ELR (cell line): ENCODE measurements around the gene PKD1.
"Not testable (repeated sequence)": the region's sequence is repeated elsewhere in the genome, so short reads cannot be mapped to it uniquely, and the experiment has no call there.

Source experiments
- DNase-seq: peaks from one replicate; pipeline ENCODE4 v3.0.0-alpha.2; 2015; ENCODE audit warnings: low read depth

The PKD1 gene

DNA sequence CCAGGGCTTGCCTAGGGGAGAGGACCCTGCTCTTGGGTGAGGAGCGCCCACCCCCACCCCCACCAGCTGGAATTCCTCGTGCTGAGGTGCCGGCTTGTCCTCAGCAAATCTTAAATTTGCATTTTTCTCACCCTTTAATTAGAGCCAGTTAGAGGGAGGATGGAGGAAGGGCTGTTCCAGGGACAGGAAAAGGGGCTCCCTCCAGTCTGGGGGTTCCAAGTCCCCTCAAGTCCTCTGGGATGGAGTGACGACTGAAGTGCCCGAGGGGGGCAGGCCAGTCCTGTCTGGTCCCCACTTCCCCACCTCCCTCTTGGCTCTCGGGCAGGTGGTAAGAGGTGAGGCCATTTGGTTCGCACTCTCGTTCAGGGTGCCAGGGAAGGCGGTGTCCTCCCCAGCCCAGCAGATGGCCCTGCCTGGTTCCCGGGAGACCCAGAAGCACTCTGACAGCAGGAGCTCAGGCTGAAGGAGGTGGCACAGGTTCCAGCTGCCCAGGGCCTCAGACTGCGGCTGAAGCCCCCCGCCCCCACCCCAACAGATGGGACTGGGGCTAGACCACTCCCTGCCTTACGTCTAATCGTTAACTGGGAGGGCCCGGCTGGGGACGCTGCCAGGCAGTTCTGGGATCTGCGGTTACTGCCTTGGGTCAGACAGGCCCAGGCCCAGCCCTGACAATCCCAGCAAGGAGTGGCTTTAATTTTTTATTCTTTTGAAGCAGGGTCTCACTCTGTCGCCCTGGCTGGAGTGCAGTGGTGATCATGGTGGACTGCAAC lies 14.9 kb upstream of the PKD1 start:
- DNase-seq = peak; percentile 72

DNA sequence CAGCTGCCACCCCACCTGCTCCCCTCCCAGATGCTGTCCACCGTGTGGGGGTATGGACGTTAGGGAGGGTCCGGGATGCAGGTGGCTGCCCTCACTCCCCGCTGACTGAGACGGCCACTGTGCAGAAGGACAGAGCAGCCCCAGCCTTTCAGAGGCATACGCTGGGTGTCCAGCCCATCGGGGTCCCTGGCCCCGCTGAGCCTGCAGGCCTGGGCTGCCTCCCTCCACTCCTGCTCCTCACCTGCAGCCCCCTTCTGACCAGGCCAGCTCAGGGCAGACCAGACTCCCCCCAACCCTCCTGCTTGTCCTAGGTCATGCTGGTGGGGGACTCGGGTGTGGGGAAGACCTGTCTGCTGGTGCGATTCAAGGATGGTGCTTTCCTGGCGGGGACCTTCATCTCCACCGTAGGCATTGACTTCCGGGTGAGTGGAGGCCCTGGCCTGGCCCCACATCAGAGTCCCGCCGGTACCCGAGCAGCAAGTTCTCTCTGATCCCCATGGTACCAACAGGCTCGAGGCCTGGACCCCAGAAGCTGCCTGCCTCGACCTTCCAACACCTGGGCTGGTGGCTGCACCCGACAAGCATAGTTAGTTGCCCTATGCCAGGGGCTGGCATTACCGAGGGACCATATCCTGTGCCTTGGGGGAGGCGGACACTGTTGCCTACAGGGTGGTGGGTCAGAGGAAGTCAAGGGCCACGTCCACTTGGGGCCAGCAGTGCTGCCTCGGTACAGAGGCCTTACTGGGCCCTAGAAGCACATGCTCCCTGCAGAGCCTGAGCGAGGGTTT lies 14.1 kb upstream of the PKD1 start:
- peak; percentile 61 for DNase-seq

DNA sequence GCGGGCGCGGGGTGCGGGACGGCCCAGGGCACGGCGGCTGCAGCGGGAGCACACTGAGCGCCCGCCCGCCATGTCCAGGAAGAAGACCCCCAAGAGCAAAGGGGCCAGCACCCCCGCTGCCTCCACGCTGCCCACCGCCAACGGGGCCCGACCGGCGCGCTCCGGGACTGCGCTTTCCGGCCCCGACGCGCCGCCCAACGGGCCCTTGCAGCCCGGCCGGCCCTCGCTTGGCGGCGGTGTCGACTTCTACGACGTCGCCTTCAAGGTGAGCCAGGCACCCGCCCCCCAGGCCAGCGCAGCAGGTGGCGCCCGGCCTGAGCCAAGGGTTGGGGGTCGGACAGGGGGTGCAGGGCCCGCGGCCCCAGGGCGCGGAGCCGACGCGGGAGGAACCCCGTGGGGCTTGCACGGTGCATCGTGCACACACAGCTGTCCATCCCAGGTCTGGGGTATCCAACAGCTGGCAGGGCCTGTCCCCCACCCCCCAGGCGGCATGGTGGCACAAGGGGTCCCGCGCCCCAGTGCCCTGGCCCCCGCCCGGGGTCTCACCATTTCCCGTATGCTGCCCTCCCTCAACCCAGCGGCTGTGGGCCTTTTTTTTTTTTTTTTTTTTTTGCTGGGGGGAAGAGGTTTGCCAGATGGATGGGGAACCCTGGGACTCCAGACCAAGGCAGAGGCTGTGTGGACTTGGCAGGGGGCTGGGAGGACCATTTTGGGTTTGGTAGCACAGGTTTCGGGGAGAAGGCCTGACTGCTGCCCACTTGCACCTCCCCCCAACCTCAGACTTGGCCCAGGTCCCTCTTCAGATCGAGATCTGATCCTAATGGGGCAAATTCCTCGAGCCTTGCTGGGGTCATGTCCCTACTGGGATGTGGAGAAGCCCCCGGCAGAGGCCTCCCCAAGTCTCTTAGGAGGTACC lies 13.3 kb upstream of the PKD1 start:
- peak; percentile 59 for DNase-seq

DNA sequence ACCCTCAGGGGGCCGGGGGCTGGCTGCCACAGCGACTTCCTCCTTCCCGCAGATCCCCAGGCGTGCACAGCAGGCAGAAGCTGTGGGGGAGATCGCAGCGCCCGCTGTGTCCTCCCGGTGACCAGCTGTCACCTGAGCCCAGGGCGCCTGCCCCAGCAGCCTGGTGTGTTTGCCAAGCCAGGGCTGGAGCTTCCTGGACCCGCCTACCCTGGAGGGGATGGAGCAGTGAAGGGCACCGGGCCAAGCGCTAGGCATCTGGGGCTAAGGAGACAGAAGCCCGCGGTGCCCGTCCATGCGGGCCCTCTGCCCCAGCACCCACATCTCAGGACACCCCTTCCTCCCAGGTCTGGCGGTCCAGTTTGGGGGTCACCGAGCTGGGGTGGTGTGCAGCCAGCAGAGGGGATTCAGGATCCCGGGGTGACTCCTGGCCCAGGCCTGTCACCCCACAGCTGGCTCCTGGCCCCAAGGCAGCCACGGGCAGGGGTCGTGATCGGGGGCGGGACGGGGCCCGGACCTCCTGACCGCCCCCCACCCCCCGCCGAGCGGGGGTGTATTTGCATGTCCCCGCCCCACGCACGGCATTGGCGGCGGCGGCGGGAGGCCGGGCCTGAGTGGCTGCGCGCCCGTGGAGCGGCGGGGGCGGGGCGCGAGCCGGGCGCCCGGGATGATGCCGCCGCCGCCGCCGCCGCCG lies 12.4 kb upstream of the PKD1 start, which contains the start of gene RAB26:
RAB26 (plus strand) TSS at position 645 of the 691 bp plus-strand sequence. CDS start 159 bp downstream, outside the sequence.
- peak; percentile 64 for DNase-seq

DNA sequence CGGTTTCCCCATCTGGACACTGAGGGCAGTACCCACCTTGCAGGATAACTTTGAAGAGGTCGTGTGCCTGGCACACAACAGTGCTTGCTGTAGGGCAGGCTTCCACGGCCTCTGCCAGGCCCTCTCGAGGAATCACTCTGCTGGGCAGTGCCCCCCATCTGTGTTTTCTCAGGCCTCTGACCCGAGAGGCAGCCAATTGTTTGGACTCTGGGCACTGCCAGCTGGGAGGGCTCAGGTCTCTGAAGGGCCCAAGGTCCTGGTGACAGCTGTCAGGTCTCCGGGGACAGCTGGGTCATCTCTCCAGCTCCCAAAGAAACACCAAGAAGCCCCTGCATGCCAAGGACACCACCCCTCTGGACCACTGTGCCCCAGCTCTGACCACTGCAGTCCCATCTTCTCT lies 11.7 kb upstream of the PKD1 start:
- no peak for DNase-seq

DNA sequence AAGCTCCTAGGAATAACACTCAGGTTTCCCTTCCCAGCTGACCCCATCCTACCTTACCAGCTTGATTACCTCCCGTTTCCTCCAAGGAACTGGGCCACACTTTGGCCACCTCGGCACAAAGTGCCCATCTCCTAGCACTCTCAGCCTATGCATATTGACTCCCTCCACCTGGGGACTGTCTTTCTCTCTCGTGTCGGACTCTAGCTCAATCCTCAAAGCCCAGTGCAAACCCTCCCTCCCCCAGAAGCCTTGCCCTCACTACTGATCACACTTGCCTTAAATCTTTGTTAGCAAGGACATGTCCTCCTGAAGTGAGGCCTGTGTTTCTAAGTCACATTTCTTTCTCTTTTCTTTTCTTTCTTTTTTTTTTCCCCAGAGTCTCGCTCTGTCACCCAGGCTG lies 10.1 kb upstream of the PKD1 start:
- no peak for DNase-seq

DNA sequence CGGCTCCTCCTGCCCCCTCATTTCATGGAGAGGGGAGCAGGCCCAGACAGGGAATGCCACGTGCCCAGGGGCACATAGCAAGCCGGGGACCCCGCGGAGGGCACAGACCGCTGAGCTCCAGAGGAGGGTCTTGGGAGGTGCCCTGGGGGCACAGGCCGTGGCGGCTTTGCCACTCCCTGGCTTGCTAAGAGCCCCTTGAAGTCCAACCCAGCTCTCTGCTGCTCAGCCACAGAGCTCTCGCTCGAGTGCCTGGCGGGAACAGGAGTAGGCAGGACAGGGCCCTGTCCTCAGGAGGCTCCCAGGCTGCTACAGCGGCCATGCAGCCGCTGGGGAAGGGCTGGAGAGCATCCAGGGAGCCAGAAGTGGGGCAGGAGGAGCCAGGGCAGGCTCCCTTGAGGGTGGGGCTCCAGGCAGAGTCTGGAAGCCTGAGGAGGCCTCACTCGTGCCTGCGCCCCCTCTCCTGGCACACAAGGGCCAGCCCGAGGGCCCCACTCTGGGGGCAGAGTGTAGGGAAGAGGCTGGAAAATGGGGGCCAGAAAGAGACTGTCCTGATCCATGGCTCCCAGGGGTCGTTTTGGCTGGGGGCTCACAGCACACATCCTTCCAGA lies 8.3 kb upstream of the PKD1 start:
- no peak for DNase-seq

DNA sequence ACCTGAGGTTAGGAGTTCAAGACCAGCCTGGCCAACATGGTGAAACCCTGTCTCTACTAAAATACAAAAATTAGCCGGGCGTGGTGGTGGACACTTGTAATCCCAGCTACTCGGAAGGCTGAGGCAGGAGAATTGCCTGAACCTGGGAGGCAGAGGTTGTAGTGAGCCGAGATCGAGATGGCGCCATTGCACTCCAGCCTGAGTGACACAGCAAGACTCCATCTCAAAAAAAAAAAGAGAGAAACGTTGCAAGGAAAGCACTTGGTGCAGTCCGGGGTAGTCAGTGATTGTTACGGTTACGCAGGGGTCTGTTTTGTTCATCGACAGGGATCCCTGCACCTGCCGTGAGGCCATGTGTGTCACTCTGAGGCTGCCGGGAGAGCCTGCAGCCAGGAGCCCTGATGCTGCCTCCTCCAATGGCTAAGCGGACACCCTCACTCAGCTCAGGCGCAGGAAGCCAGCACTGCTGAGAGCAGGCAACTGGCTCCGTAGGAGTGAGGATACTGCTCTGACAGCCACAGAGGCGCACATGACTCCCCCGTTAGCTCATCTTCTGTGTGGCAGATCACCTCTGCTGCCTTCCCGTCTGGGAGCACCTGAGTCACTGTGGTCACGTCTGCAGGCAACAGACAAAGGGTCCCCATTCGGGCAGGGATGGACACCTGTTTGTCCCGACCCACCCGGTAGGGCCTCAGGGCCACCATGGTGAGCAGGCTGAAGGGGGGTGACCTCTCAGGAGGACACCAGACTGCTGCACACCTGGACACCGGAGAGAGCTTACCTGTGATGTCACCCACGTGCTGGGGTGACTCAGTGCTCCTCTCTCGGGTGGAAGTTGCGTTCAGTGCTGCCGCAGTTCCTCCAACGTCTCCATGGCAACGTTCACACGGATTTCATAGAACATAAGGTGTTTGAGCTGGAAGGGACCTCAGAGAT lies 7.5 kb upstream of the PKD1 start:
- DNase-seq = no peak

DNA sequence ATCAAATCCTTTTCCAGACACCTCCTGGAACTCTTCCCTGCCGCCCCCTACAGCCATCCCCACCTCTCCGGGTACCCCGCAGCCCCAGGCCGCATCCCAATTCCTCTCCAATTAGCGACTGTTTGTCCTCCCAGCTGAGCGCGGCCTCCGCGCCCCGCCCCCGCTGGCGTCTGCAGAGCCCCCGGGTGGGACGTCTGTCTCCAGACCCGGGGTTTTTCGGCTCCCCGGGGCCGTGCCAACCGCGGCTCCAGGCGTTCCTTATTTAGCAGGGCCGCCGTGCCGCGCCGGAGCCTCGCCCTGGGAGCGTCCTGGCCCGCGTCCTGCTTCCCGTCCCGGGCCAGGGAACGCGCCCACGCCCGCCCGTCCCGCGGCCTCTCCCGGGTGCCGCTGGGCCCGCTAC lies 627 bp downstream of the PKD1 start:
- not testable (repeated sequence) for DNase-seq

DNA sequence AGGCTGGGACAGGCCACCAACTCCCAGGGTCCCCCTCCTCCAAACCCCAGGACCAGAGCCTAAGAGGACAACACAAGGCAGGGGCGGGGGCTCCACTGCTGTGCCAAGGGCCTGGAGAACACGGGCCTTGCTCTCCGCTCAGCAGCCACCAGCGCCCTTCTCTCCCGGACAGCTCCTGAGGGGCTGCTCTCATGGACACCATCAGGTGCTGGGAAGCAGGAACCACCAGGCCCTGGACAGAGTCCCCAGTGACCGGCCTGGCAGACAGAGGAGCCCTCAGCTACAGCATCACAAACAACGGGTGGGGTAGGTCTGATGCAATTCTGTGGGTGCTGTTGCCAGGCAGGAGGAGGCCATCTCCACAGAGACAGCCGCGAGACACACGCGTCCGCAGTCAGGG lies 1.9 kb downstream of the PKD1 start:
- DNase-seq = not testable (repeated sequence)

DNA sequence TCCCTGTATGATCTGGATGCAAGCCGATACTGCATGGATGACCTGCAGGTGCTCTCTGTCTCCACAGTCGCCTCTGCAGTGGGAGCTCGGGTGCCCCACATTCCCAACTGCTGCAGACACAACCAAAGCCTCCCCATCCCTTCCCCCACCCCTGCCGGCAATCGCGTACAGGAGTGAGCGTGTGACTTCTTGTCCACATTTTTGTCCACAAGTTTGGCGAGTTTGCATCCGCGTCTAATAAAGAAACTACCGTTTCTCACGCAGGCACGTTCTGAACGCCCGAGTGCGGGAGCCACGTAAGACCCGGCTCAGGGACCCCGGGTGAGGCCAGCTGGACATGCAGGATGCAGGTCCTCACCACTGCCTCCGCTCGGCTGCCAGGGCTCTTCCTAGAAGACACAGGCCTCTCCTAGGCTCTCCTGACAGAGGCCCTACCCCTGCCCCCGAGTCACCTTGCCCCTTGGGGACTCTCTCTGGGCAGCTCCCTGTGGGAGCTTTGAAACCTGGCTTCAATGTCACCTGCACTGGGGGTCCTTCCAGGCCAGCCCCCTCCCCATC lies 5.7 kb downstream of the PKD1 start:
- DNase-seq = peak; percentile 17

DNA sequence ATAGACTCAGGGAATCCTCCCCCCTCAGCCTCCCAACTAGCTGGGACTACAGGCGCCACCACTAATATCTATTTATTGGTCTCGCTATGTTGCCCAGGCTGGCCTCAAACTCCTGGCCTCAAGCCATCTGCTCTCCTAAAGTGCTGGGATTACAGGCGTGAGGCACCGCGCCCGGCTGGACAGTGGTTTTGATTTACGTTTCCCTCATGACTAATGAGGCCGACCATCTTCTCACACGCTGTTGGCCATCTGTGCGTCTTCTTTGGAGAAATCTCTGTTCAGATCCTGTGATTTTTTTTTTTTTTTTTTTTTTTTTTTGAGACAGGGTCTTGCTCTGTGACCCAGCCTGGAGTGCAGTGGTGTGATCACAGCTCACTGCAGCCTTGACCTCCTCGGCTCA lies 6.4 kb downstream of the PKD1 start:
- peak; percentile 82 for DNase-seq

DNA sequence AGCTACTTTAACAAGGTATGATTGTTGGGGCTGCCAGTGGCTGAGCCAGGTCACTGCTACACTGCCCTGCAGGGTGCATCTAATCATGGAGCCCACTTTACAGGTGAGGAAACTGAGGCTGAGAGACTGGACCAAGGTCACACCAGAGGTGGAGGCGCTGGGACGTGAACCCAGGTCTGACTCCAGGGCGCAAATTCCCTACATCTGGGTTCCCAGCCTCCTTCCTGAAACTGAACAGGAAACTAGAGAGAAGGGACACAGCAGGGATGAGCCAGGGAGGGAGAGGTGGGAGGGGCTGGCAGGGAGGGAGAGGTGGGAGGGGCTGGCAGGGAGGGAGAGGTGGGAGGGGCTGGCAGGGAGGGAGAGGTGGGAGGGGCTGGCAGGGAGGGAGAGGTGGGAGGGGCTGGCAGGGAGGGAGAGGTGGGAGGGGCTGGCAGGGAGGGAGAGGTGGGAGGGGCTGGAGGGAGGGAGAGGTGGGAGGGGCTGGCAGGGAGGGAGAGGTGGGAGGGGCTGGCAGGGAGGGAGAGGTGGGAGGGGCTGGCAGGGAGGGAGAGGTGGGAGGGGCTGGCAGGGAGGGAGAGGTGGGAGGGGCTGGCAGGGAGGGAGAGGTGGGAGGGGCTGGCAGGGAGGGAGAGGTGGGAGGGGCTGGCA lies 7.9 kb downstream of the PKD1 start:
- DNase-seq = peak; percentile 67

DNA sequence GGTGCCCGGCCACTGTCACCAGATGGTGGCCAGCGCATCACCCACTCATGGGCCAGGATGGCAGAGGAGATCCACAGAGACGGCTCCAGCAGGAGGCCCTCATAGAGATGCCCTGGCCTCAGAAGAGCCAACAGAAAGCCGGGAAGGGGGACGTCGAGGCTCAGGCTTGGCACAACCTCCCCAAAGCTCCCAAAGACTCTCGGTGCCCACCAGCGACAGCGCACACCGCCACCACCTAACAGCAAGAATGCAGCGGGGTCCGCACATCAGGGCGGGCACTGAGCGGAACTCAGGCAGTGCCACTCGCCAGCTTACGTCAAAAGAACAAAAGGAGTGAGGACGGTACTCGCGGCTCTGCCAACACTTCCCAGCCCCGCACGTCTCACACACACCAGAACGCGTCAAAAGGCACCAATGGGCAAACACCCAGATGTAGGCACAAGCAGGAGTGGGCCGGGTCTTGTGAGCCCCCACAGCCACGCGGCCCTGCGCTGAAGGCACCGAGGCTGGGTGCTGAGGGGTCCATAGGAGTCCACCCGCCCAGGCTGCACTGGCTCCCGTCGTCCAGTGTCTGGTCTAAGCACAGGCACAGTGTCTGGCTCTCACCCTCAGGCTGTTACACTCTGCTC lies 8.7 kb downstream of the PKD1 start:
- DNase-seq = not testable (repeated sequence)

DNA sequence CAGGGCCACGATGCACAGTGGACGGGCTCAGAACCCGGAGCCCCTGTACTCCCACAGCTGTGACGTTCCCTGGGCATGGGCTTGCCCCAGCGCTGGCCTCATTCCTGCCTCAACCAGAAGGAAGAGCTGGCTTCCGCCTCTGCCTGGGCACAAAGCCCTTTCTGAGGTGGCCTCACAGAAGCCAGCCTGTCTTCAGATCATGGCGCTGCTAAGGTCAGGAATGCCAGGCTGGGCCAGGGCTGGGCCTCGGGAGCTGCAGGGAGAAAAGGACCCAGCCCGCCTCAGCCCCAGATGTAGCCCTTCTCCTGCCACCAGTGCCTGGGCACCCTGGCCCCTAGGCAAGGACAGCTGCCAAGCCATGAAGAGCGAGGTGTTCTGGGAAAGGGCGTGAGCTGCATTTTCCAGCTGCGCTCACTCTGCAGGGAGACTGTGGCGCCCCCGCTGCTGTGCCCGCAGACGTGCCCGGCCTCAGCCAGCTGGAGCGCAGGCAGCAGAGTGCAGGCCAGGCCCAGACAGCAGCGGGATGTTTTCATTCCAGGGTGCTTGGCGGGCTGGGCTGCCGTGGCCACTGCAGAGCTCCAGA lies 9.4 kb downstream of the PKD1 start:
- DNase-seq = not testable (repeated sequence)

DNA sequence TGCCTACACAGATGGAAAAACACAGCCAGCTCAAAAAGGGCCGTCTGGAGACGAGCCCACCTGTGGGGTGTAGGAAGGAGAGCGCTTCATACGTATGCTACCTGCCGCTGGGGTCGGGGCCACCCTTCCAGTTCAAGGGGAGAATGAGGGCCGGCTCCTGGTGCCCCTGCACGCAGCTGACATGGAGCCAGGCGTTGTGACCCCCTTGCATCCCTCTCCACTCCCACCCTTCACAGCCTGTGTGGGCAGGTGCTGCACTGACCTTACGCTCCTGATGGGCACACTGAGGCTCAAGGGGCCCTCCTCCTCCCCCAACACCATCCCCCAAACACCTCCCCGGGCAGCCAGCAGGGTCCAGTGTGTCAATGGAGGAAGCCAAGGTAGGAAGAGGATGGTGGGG lies 10.1 kb downstream of the PKD1 start:
- DNase-seq = not testable (repeated sequence)

DNA sequence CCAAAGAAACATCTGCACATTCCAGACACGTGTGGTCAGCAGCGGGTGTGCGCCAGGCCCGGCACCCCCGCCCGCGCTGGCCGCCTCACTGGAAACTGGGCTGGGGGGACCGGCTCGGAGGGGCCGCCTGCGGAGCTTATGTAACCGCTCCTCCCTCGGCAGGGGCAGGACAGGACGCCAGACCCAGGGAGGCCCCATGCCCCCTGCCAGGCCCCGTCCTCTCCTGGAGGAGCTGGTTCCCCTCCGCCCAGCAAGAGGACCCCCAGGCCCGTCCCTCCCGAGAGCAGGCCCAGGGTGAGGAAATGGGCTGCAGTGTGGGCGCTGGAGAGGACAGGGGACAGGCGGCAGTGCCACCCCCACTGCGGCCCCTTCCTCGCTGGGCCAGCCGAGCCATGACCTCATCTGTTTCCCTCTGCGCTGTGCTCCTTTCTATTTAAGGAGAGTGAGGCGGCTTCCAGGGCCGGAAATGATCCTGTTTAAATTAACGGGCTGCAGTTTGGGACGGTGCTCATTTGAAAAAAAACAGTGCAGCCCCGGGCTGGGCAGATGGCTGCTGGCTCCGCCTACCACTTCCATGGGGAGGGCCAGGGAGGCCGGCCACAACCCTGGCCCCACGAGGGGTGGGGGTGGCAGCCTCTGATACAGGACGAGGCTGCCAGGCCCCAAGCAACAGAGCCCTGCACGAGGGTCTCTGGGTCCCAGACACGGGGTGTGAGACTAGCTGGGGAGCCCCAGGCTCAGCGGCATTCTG lies 10.8 kb downstream of the PKD1 start:
- DNase-seq = peak; percentile 82

DNA sequence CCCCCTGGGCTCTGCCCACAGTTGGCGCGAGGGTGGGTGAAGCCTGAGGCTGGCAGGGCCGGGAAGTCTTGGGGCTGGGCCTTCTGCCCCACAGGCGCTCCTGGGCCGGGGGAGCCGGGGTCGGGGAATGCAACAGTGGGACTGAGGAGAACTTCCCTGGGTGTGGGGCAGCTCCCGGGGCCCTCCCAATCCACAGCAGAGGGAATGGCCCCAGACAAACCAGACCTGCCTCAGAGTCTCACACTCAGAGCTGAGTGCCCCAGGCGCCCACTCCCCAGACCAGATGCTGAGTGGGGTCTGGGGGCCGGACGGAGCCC lies 11.4 kb downstream of the PKD1 start:
- DNase-seq = not testable (repeated sequence)
